Fibroblast of lung (primary cell): ENCODE data around the gene PDP2.

ENCODE experiments used
- EZH2 ChIP-seq: IDR thresholded peaks from 2 replicates; pipeline ENCODE4 v1.5.1; 2012; ENCODE audit warnings: low read length, control low read depth, mild to moderate bottlenecking; ENCODE audit errors: missing control alignments
- TF ChIP-seq, protein P1 (sequence below), 2 donors: IDR thresholded peaks in 1 of 2; conservative IDR thresholded peaks in 1 of 2; 1 replicate in 1 of 2; 2 replicates in 1 of 2; pipeline ENCODE4 v1.5.1; 2011 to 2012; ENCODE audit warnings: low read length in 2 of 2, control low read depth in 1 of 2, inconsistent platforms in 1 of 2, low read depth in 1 of 2, mild to moderate bottlenecking in 1 of 2

DNA sequence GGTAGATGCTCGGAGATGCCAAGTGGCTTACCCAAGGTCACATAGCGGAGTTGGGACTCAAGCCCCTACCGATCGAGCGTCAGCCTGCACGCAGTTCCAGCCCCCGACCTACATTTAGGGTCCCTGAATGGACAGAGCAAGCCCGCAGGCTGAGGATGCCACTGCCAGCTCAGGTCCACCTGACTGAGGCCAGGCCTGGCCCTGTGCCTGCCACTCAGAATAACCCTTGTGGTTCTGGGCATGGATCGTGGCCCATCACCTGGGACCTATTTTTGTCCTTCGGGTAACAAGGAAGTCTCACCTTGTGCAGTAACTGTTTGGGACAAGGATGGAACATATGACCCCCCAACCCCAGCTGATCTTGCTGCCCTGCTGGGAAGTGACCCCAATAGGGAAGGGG lies 21.3 kb downstream of the PDP2 start:
- TF ChIP-seq EZH2 = no peak
- TF ChIP-seq, protein P1, sequence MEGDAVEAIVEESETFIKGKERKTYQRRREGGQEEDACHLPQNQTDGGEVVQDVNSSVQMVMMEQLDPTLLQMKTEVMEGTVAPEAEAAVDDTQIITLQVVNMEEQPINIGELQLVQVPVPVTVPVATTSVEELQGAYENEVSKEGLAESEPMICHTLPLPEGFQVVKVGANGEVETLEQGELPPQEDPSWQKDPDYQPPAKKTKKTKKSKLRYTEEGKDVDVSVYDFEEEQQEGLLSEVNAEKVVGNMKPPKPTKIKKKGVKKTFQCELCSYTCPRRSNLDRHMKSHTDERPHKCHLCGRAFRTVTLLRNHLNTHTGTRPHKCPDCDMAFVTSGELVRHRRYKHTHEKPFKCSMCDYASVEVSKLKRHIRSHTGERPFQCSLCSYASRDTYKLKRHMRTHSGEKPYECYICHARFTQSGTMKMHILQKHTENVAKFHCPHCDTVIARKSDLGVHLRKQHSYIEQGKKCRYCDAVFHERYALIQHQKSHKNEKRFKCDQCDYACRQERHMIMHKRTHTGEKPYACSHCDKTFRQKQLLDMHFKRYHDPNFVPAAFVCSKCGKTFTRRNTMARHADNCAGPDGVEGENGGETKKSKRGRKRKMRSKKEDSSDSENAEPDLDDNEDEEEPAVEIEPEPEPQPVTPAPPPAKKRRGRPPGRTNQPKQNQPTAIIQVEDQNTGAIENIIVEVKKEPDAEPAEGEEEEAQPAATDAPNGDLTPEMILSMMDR (conservative IDR thresholded peaks at IDR 0.05 in 1 of 2, IDR thresholded peaks at IDR 0.05 in 1 of 2; ENCODE audit: low read depth in 1 of 2, low read length in 2 of 2) = no peak
